HUES48 (cell line): Measurements from ENCODE around the gene LRRC15.

Experiments used
- H3K27ac ChIP-seq: one replicate; pipeline ENCODE4 v1.7.0; 2013; ENCODE audit warnings: low read depth, low read length, inconsistent platforms
- H3K27me3 ChIP-seq: 2 replicates; pipeline ENCODE4 v1.6.1; 2013; ENCODE audit warnings: mild to moderate bottlenecking, low read length; ENCODE audit not compliant: control insufficient read depth, insufficient read depth
- H3K36me3 ChIP-seq: 2 replicates; pipeline ENCODE4 v1.6.1; 2013; ENCODE audit warnings: low read length; ENCODE audit not compliant: control insufficient read depth, insufficient read depth
- H3K4me1 ChIP-seq: 2 replicates; pipeline ENCODE4 v1.6.1; 2013; ENCODE audit warnings: mild to moderate bottlenecking, low read length; ENCODE audit not compliant: control insufficient read depth, insufficient read depth
- H3K4me3 ChIP-seq: 2 replicates; pipeline ENCODE4 v1.5.1; 2013; ENCODE audit warnings: mild to moderate bottlenecking, low read depth, low read length
- H3K9ac ChIP-seq: 2 replicates; pipeline ENCODE4 v1.6.1; 2013; ENCODE audit warnings: mild to moderate bottlenecking, low read depth, low read length, moderate library complexity
- H3K9me3 ChIP-seq: 2 replicates; pipeline ENCODE4 v1.6.1; 2013; ENCODE audit warnings: low read length; ENCODE audit not compliant: control insufficient read depth, insufficient read depth

Gene LRRC15

GRCh38 chr3:194333981-194334320, 35.6 kb downstream of the LRRC15 start:
- Histone ChIP-seq H3K36me3 (no peaks in the 10 kb centered on the region), H3K9ac (no peak overlapping the region), H3K4me1 (no peaks in the 10 kb centered on the region), H3K27me3 (peaks cover 23% of the 10 kb centered on the region), H3K4me3 (no peak overlapping the region), H3K9me3 (no peaks in the 10 kb centered on the region), H3K27ac (no peak overlapping the region)

GRCh38 chr3:194333212-194333980, 36.1 kb downstream of the LRRC15 start:
- Histone ChIP-seq H3K9ac (no peak overlapping the region), H3K9me3 (no peaks in the 10 kb centered on the region), H3K4me3 (peak overlapping the region; percentile 56), H3K36me3 (no peaks in the 10 kb centered on the region), H3K4me1 (no peaks in the 10 kb centered on the region), H3K27ac (no peak overlapping the region), H3K27me3 (peaks cover 23% of the 10 kb centered on the region)

GRCh38 chr3:194332858-194333211, 36.7 kb downstream of the LRRC15 start:
- H3K27ac ChIP-seq: no peak overlapping the region
- H3K9ac ChIP-seq: no peak overlapping the region
- H3K4me3 ChIP-seq: no peak overlapping the region
- H3K36me3 ChIP-seq: no peaks in the 10 kb centered on the region
- peaks cover 23% of the 10 kb centered on the region for H3K27me3 ChIP-seq
- no peaks in the 10 kb centered on the region for H3K4me1 ChIP-seq
- H3K9me3 ChIP-seq: no peaks in the 10 kb centered on the region

GRCh38 chr3:194330579-194330978, 39.0 kb downstream of the LRRC15 start:
- no peak overlapping the region for H3K9ac ChIP-seq
- H3K9me3 ChIP-seq: no peaks in the 10 kb centered on the region
- no peaks in the 10 kb centered on the region for H3K36me3 ChIP-seq
- H3K27ac ChIP-seq: no peak overlapping the region
- peaks cover 23% of the 10 kb centered on the region for H3K27me3 ChIP-seq
- H3K4me3 ChIP-seq: no peak overlapping the region
- H3K4me1 ChIP-seq: no peaks in the 10 kb centered on the region

GRCh38 chr3:194330160-194330559, 39.4 kb downstream of the LRRC15 start:
- H3K36me3 ChIP-seq: no peaks in the 10 kb centered on the region
- H3K4me3 ChIP-seq: no peak overlapping the region
- no peak overlapping the region for H3K9ac ChIP-seq
- H3K4me1 ChIP-seq: no peaks in the 10 kb centered on the region
- peaks cover 23% of the 10 kb centered on the region for H3K27me3 ChIP-seq
- H3K9me3 ChIP-seq: no peaks in the 10 kb centered on the region
- no peak overlapping the region for H3K27ac ChIP-seq

- Histone ChIP-seq H3K9me3 (0 out of 2 replicates have a peak, but pooled peaks cover 3% of the 10 kb centered on the region), H3K9ac (no peak overlapping the region), H3K4me1 (no peaks in the 10 kb centered on the region), H3K27ac (no peak overlapping the region), H3K27me3 (peaks cover 23% of the 10 kb centered on the region), H3K4me3 (no peak overlapping the region), H3K36me3 (no peaks in the 10 kb centered on the region)
Measured at GRCh38 chr3:194329583-194329965, 40.0 kb downstream of the LRRC15 start.

GRCh38 chr3:194328942-194329582, 40.5 kb downstream of the LRRC15 start:
- Histone ChIP-seq H3K27me3 (peaks cover 19% of the 10 kb centered on the region), H3K9ac (no peak overlapping the region), H3K4me3 (no peak overlapping the region), H3K9me3 (0 out of 2 replicates have a peak, but pooled peaks cover 3% of the 10 kb centered on the region), H3K4me1 (no peaks in the 10 kb centered on the region), H3K27ac (no peak overlapping the region), H3K36me3 (no peaks in the 10 kb centered on the region)

- peaks cover 14% of the 10 kb centered on the region for H3K27me3 ChIP-seq
- H3K4me1 ChIP-seq: no peaks in the 10 kb centered on the region
- H3K9ac ChIP-seq: no peak overlapping the region
- no peak overlapping the region for H3K4me3 ChIP-seq
- no peak overlapping the region for H3K27ac ChIP-seq
- H3K36me3 ChIP-seq: no peaks in the 10 kb centered on the region
- 0 out of 2 replicates have a peak, but pooled peaks cover 3% of the 10 kb centered on the region for H3K9me3 ChIP-seq
Measured at GRCh38 chr3:194328053-194328657, 41.4 kb downstream of the LRRC15 start.

- H3K27ac ChIP-seq: no peak overlapping the region
- H3K9ac ChIP-seq: no peak overlapping the region
- H3K27me3 ChIP-seq: peaks cover 7% of the 10 kb centered on the region
- 0 out of 2 replicates have a peak, but pooled peaks cover 3% of the 10 kb centered on the region for H3K9me3 ChIP-seq
- H3K36me3 ChIP-seq: no peaks in the 10 kb centered on the region
- H3K4me3 ChIP-seq: no peak overlapping the region
- no peaks in the 10 kb centered on the region for H3K4me1 ChIP-seq
Measured at GRCh38 chr3:194327218-194328052, 42.1 kb downstream of the LRRC15 start.

GRCh38 chr3:194326968-194327217, 42.6 kb downstream of the LRRC15 start:
- Histone ChIP-seq H3K9ac (no peak overlapping the region), H3K4me1 (no peaks in the 10 kb centered on the region), H3K27me3 (peaks cover 1% of the 10 kb centered on the region; the same call in 1 of the 2 replicates), H3K36me3 (no peaks in the 10 kb centered on the region), H3K4me3 (no peak overlapping the region), H3K9me3 (0 out of 2 replicates have a peak, but pooled peaks cover 3% of the 10 kb centered on the region), H3K27ac (no peak overlapping the region)
